Measurements from ENCODE around the gene RSU1. TPM values are rescaled to one million over a fixed set of nuclear protein-coding genes. Genes with fewer than 3 reads are reported as not detected.

Gene RSU1
- total RNA-seq, 4 donors from 2014 or later = 25.1 to 61.6 (median 44.7) TPM

GRCh38 chr10:16776896-16777295 is 40.3 kb downstream of the RSU1 start:
- Histone ChIP-seq H3K27ac (no peak overlapping the region), H3K27me3 (no peaks in the 10 kb centered on the region), H3K9me3 (no peaks in the 10 kb centered on the region), H3K4me3 (no peak overlapping the region), H3K4me1 (peaks cover 0 to 10% (median 0%) of the 10 kb centered on the region in 4 donors), H3K36me3 (peaks cover 0 to 20% (median 0%) of the 10 kb centered on the region in 3 donors)
- DNase-seq (ENCODE audit: low spot score in 2 of 2) = no peak
- WGBS, 2 donors = 50 to 58% methylated on average over 3 of the region's 3 CpGs
- no peak for TF ChIP-seq CTCF (IDR thresholded peaks at IDR 0.05)
- TF ChIP-seq POLR2A (IDR thresholded peaks at IDR 0.05) = no peak
- TF ChIP-seq EP300 (IDR thresholded peaks at IDR 0.05) = no peak

GRCh38 chr10:16773334-16773733 is 43.9 kb downstream of the RSU1 start:
- H3K27me3 ChIP-seq = no peaks in the 10 kb centered on the region
- H3K4me1 ChIP-seq = peaks cover 0 to 10% (median 0%) of the 10 kb centered on the region in 4 donors
- 83 to 85% methylated on average over 11 of the region's 11 CpGs for WGBS, 2 donors
- H3K27ac ChIP-seq = no peak overlapping the region
- no peak overlapping the region for H3K4me3 ChIP-seq
- H3K36me3 ChIP-seq = peaks cover 0 to under 1% (median 0%) of the 10 kb centered on the region in 3 donors
- no peak for DNase-seq (ENCODE audit: low spot score in 2 of 2)
- H3K9me3 ChIP-seq = no peaks in the 10 kb centered on the region
- TF ChIP-seq POLR2A (IDR thresholded peaks at IDR 0.05) (no peak), EP300 (IDR thresholded peaks at IDR 0.05) (no peak), CTCF (IDR thresholded peaks at IDR 0.05) (no peak)

GRCh38 chr10:16770670-16771069 is 46.6 kb downstream of the RSU1 start:
- no peaks in the 10 kb centered on the region for H3K27me3 ChIP-seq
- H3K4me1 ChIP-seq = no peaks in the 10 kb centered on the region
- TF ChIP-seq EP300 (IDR thresholded peaks at IDR 0.05) = no peak
- no peak for TF ChIP-seq CTCF (IDR thresholded peaks at IDR 0.05)
- H3K9me3 ChIP-seq = no peaks in the 10 kb centered on the region
- DNase-seq (ENCODE audit: low spot score in 2 of 2) = no peak
- H3K36me3 ChIP-seq = no peaks in the 10 kb centered on the region
- H3K4me3 ChIP-seq = no peak overlapping the region
- 92 to 98% methylated on average over 6 of the region's 6 CpGs for WGBS, 2 donors
- no peak overlapping the region for H3K27ac ChIP-seq

GRCh38 chr10:16770141-16770540 is 47.1 kb downstream of the RSU1 start:
- 91 to 93% methylated on average over 7 to 8 of the region's 8 CpGs for WGBS, 2 donors
- H3K4me1 ChIP-seq = no peaks in the 10 kb centered on the region
- H3K27me3 ChIP-seq = no peaks in the 10 kb centered on the region
- DNase-seq (ENCODE audit: low spot score in 2 of 2) = no peak
- H3K9me3 ChIP-seq = no peaks in the 10 kb centered on the region
- no peak overlapping the region for H3K27ac ChIP-seq
- H3K36me3 ChIP-seq = no peaks in the 10 kb centered on the region
- TF ChIP-seq POLR2A (IDR thresholded peaks at IDR 0.05) = no peak
- TF ChIP-seq EP300 (IDR thresholded peaks at IDR 0.05) = no peak
- no peak for TF ChIP-seq CTCF (IDR thresholded peaks at IDR 0.05)
- no peak overlapping the region for H3K4me3 ChIP-seq

- TF ChIP-seq EP300 (IDR thresholded peaks at IDR 0.05) = no peak
- no peak for TF ChIP-seq POLR2A (IDR thresholded peaks at IDR 0.05)
- no peak for TF ChIP-seq CTCF (IDR thresholded peaks at IDR 0.05)
- Histone ChIP-seq H3K9me3 (no peaks in the 10 kb centered on the region), H3K27me3 (no peaks in the 10 kb centered on the region), H3K4me1 (no peaks in the 10 kb centered on the region), H3K4me3 (no peak overlapping the region), H3K36me3 (peaks cover 0 to 2% (median 0%) of the 10 kb centered on the region in 3 donors), H3K27ac (no peak overlapping the region)
- no peak for DNase-seq (ENCODE audit: low spot score in 2 of 2)
- 90 to 93% methylated on average over 7 of the region's 7 CpGs for WGBS, 2 donors
Observed at GRCh38 chr10:16769331-16769730, 47.9 kb downstream of the RSU1 start.

Data from tibial nerve (tissue), 4 donors.